ENCODE data around the gene SNAI3. TPM values are rescaled to one million over a fixed set of nuclear protein-coding genes. Genes with fewer than 3 reads are reported as not detected.

Gene SNAI3
- total and polyA plus RNA-seq, 9 of the 15 experiments (the other 6 are each of a cell fraction or from before 2014, with no cell fraction given): 0.04 to 4.1 (median 0.80) TPM; not detected in 1

GRCh38 chr16:88653596-88654362 lies 32.5 kb downstream of the SNAI3 start:
- peaks cover 11 to 92% of the 10 kb centered on the region in 2 experiments; a peak in 4 of 5 replicates for H3K4me1 ChIP-seq (replicated peaks in 1 of 2; ENCODE audit: control insufficient read depth in 2 of 2, insufficient read depth in 2 of 2, low read length in 2 of 2)
- peaks cover 9% of the 10 kb centered on the region; the same call in 1 of the 2 replicates for H4K20me1 ChIP-seq (replicated peaks; ENCODE audit: control insufficient read depth, insufficient read depth, low read length)
- no peak overlapping the region for H3K4me2 ChIP-seq (ENCODE audit: insufficient read depth, low read length)
- H3K4me3 ChIP-seq: no peak overlapping the region
- no TSS peak for BruUV-seq (replicated peaks)
- in situ Hi-C loops (cut with MboI) (no loop called here), intact Hi-C loops (cut with micrococcal nuclease) (no loop called here)
- no peaks in the 10 kb centered on the region for H3K9me3 ChIP-seq (replicated peaks; ENCODE audit: control insufficient read depth, insufficient read depth, low read depth, low read length)
- no peak for ATAC-seq
- 81% methylated on average over 32 of the region's 32 CpGs for WGBS (ENCODE audit: insufficient coverage, low coverage, missing lambda C conversion rate)
- ChIA-PET POLR2A (interaction anchor here (0.6 to 0.7 kb wide), 3 partner anchors 9 to 216 kb away, joined by 3 to 5 read pairs (median 4); partner anchors contain the start of gene MVD), CTCF (ENCODE audit: low intra/inter-chr PET ratio) (no interaction called here)
- H3K9ac ChIP-seq (ENCODE audit: insufficient read depth in 1 of 2, low read depth in 2 of 2, low read length in 2 of 2): peak overlapping the region in 1 of 2 experiments; percentile 61; a peak in 1 of 4 replicates
- DNase-seq (ENCODE audit: extremely low read depth in 1 of 4, low spot score in 3 of 4): no peak
- no peak overlapping the region for H3K27ac ChIP-seq (ENCODE audit: extremely low read depth, low read depth, low read length)
- H2AFZ ChIP-seq (ENCODE audit: low read depth, low read length): no peak overlapping the region
- H3K79me2 ChIP-seq (ENCODE audit: control insufficient read depth, insufficient read depth, low read length): peaks cover 42% of the 10 kb centered on the region
- H3K27me3 ChIP-seq (ENCODE audit: control insufficient read depth in 2 of 2, insufficient read depth in 2 of 2, low read length in 2 of 2): no peaks in the 10 kb centered on the region
- no peaks in the 10 kb centered on the region for H3K9me1 ChIP-seq (ENCODE audit: control insufficient read depth, insufficient read depth, low read length)
- H3K36me3 ChIP-seq (ENCODE audit: control insufficient read depth, insufficient read depth, low read length): peaks cover 80% of the 10 kb centered on the region; the same call in 2 of the 3 replicates
- no peak for FAIRE-seq
- TF ChIP-seq VEZF1 (CRISPR knock-in tag; IDR thresholded peaks at IDR 0.05): no peak
- TF ChIP-seq POLR2G (IDR thresholded peaks at IDR 0.05; ENCODE audit: low read depth, low read length): 0 out of 2 replicates have a peak, but pooled peaks have one; percentile 11

All from K562 (cell line).